Effector memory CD8-positive, alpha-beta T cell (primary cell): ENCODE results near the gene PALLD.

ENCODE experiments used
- ATAC-seq: fragments of 150-1000 bp; cut with Tn5 transposase; replicated peaks from 2 replicates; pipeline ENCODE4 v1.10.0; 2021; ENCODE audit warnings: mild to moderate bottlenecking, moderate library complexity
- DNase-seq, 3 experiments: peaks; one replicate each; pipeline ENCODE4 v3.0.0; 2021
- H3K27ac Mint-ChIP-seq, 2 donors: one replicate each; pipeline ENCODE4 v1.8.0; 2022; ENCODE audit warnings: mild to moderate bottlenecking in 2 of 2, mixed read lengths in 2 of 2, moderate library complexity in 2 of 2
- H3K27me3 Mint-ChIP-seq, 2 donors: one replicate each; pipeline ENCODE4 v1.8.0; 2022; ENCODE audit warnings: mixed read lengths in 2 of 2
- H3K36me3 Mint-ChIP-seq: one replicate; pipeline ENCODE4 v1.8.0; 2022; ENCODE audit warnings: mild to moderate bottlenecking, moderate library complexity, mixed read lengths; ENCODE audit not compliant: insufficient read depth
- H3K4me1 Mint-ChIP-seq, 2 donors: one replicate each; pipeline ENCODE4 v1.8.0; 2022; ENCODE audit warnings: low read depth in 2 of 2, mixed read lengths in 2 of 2
- H3K4me3 Mint-ChIP-seq, 2 donors: one replicate each; pipeline ENCODE4 v1.8.0; 2022; ENCODE audit warnings: mild to moderate bottlenecking in 2 of 2, mixed read lengths in 2 of 2, moderate library complexity in 2 of 2
- H3K9me3 Mint-ChIP-seq, 2 donors: one replicate each; pipeline ENCODE4 v1.8.0; 2022; ENCODE audit warnings: mixed read lengths in 2 of 2

Gene PALLD

GRCh38 chr4:168623011-168623410, 126.2 kb downstream of the PALLD start:
- DNase-seq = no peak
- Mint-ChIP-seq H3K4me1 (no peaks in the 10 kb centered on the region), H3K4me3 (no peak overlapping the region), H3K9me3 (no peaks in the 10 kb centered on the region), H3K27me3 (peaks cover 45% of the 10 kb centered on the region in 2 donors), H3K27ac (no peak overlapping the region), H3K36me3 (no peaks in the 10 kb centered on the region)
- no peak for ATAC-seq

DNA sequence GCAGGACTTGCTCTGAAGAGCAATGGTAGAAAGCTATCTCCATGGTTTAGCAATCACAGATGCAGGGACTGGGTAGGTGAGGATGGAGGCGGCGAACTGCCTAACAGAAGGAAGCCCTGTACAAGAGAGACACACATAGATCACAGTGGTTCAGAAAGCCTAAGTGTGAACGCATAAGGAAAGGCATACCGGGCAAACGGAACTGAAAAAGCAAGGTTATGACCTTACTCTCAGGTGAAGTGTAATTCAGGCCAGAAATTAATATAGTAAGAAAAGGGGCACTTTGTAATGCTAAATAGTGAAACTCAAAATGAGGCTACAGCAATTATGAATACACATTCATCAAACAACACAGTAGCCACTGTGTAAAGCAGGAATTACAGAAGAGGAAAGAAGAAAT, 126.6 kb downstream of the PALLD start:
- H3K9me3 Mint-ChIP-seq = no peaks in the 10 kb centered on the region
- no peak for ATAC-seq
- no peak for DNase-seq
- no peak overlapping the region for H3K27ac Mint-ChIP-seq
- no peak overlapping the region for H3K4me3 Mint-ChIP-seq
- H3K36me3 Mint-ChIP-seq = no peaks in the 10 kb centered on the region
- no peaks in the 10 kb centered on the region for H3K4me1 Mint-ChIP-seq
- peaks cover 48 to 49% of the 10 kb centered on the region in 2 donors for H3K27me3 Mint-ChIP-seq

DNA sequence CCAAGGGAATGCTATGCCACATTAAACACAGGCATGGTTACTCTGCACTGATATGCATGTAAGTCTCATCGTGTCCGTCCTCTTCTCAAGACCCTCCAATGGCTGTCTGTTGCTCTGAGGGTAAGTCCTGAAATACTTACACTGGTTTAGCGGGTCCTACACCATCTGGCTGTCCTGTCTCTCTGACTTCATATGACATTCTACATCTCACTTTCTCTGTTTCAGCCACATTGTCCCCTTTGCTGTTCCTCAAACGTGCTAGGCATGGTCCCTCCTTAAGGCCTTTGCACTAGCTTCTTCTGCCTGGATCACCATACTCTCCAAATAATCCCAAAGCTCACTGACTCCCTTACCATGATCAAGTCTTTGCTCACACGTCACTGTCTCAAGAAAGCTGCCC, 131.4 kb downstream of the PALLD start:
- DNase-seq (no peak), ATAC-seq (no peak)
- no peak overlapping the region for H3K27ac Mint-ChIP-seq
- H3K36me3 Mint-ChIP-seq = no peaks in the 10 kb centered on the region
- peaks cover 59 to 61% of the 10 kb centered on the region in 2 donors for H3K27me3 Mint-ChIP-seq
- no peak overlapping the region for H3K4me3 Mint-ChIP-seq
- peaks cover 0 to 5% of the 10 kb centered on the region in 2 donors for H3K4me1 Mint-ChIP-seq
- no peaks in the 10 kb centered on the region for H3K9me3 Mint-ChIP-seq

DNA sequence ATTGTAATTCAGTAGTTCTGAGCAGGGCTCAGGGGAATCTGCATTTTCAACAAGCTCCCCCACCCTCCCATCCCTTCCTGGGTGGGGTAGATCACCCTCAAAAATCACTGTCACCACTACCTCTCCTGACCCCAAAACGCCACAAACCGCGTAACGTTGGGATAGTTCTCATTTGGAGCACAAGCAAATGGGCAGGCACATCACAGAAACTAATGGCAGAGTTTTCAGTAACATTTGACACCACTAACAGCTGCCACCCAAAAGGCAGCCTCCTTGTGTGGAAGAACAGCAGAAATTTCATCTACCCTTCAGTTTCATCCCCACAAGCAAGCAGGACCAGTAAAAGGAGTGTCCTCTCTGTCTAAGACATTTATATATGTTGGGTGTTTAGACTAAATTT, 132.7 kb downstream of the PALLD start:
- Mint-ChIP-seq H3K36me3 (no peaks in the 10 kb centered on the region), H3K4me3 (no peak overlapping the region), H3K27ac (no peak overlapping the region), H3K4me1 (peaks cover 0 to 5% of the 10 kb centered on the region in 2 donors), H3K27me3 (peaks cover 53 to 64% of the 10 kb centered on the region in 2 donors), H3K9me3 (no peaks in the 10 kb centered on the region)
- ATAC-seq (no peak), DNase-seq (no peak)

DNA sequence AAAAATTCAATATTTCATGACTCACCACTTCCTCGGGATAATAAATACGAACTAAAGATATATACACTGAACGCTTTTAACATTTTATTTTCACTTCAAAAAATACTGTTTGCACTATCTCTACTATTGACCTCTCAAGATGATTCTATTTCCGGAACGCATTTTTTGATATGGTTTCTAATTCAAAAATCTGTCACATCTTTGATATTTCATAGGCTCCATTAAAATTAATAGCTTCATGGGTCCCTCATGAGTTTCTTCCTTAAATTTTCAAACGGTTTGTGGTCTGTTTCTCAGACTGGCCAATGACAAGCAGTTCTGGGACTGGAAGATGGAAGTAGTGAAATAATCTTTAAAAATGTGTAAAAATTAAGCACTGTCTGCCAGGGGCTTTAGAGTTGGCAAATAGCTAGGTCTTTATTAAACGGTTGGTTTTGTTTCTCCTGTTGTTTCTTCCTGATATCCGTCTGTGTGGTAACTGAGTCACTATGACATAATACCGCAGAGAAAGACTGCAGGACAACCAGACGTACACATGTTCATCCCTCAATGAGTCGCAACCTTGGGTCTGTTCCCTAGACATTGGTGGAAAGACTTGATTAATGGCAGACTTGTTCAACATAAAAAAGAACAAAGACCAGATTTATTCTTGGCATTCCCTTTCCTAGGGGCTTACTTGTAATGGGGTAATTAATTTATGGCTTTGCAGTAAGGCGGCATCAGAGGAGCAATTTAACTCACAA, 133.8 kb downstream of the PALLD start:
- Mint-ChIP-seq H3K4me1 (peaks cover 0 to 5% of the 10 kb centered on the region in 2 donors), H3K27me3 (peaks cover 63 to 74% of the 10 kb centered on the region in 2 donors), H3K9me3 (no peaks in the 10 kb centered on the region), H3K36me3 (no peaks in the 10 kb centered on the region), H3K4me3 (no peak overlapping the region), H3K27ac (no peak overlapping the region)
- ATAC-seq = no peak
- DNase-seq = no peak

GRCh38 chr4:168631241-168632162, 134.7 kb downstream of the PALLD start:
- H3K27ac Mint-ChIP-seq = no peak overlapping the region
- ATAC-seq = no peak
- no peak for DNase-seq

DNA sequence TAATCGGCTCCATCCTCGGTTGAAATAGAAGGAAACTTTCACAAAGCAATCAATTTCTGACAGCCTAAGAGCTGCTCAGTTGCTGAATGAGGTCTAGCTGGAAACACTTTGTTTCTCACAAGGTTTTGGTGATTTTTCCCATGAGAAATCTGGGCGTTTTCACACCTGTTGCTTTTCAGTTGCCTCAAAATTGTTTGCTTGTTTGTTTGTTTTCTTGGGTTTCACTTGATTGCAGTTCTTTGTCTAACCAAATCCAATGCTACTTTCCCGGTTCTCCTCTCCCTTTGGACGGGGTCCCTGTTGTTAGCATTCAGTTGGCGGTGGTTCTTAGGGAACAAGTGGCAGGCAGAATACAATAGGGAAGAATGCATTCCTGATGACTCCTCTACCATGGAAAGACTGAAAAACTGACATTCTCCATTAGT, 135.5 kb downstream of the PALLD start:
- peak overlapping the region; percentile 12 to 19 for H3K4me3 Mint-ChIP-seq
- no peaks in the 10 kb centered on the region for H3K36me3 Mint-ChIP-seq
- no peak overlapping the region for H3K27ac Mint-ChIP-seq
- DNase-seq = no peak
- H3K4me1 Mint-ChIP-seq = peaks cover 0 to 5% of the 10 kb centered on the region in 2 donors
- H3K9me3 Mint-ChIP-seq = no peaks in the 10 kb centered on the region
- H3K27me3 Mint-ChIP-seq = peaks cover 66 to 90% of the 10 kb centered on the region in 2 donors
- no peak for ATAC-seq

More at GRCh38 chr4:168631241-168632162, 134.7 kb downstream of the PALLD start:
- peak overlapping the region; percentile 12 to 19 for H3K4me3 Mint-ChIP-seq
- no peaks in the 10 kb centered on the region for H3K9me3 Mint-ChIP-seq
- H3K27me3 Mint-ChIP-seq = peaks cover 66 to 83% of the 10 kb centered on the region in 2 donors
- H3K36me3 Mint-ChIP-seq = no peaks in the 10 kb centered on the region
- H3K4me1 Mint-ChIP-seq = peaks cover 0 to 5% of the 10 kb centered on the region in 2 donors

- H3K27ac Mint-ChIP-seq = no peak overlapping the region
- H3K27me3 Mint-ChIP-seq = peaks cover 66 to 88% of the 10 kb centered on the region in 2 donors
- peaks cover 0 to 5% of the 10 kb centered on the region in 2 donors for H3K4me1 Mint-ChIP-seq
- ATAC-seq = no peak
- H3K9me3 Mint-ChIP-seq = no peaks in the 10 kb centered on the region
- DNase-seq = no peak
- H3K36me3 Mint-ChIP-seq = no peaks in the 10 kb centered on the region
- no peak overlapping the region for H3K4me3 Mint-ChIP-seq
Observed at GRCh38 chr4:168633064-168633463, 136.2 kb downstream of the PALLD start.

DNA sequence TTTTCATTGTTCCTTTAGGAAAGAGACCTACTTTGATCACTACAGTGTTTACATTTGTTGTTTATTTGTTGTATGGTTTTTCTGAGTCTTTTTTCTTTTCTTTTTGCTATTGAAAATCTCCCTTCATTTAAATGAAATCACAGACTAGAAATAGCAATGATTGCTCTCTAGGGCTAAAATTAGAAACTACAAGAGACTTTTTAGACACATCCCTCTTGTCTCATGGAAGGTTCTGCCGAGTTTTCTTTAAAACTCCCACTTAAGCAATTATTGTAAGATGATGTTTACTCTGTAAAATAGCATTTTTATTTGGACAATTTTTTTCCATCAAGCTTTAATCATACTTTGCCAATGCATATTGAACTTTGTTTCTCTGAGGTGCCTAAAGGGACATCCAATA, 136.6 kb downstream of the PALLD start:
- H3K9me3 Mint-ChIP-seq = no peaks in the 10 kb centered on the region
- no peak overlapping the region for H3K4me3 Mint-ChIP-seq

DNA sequence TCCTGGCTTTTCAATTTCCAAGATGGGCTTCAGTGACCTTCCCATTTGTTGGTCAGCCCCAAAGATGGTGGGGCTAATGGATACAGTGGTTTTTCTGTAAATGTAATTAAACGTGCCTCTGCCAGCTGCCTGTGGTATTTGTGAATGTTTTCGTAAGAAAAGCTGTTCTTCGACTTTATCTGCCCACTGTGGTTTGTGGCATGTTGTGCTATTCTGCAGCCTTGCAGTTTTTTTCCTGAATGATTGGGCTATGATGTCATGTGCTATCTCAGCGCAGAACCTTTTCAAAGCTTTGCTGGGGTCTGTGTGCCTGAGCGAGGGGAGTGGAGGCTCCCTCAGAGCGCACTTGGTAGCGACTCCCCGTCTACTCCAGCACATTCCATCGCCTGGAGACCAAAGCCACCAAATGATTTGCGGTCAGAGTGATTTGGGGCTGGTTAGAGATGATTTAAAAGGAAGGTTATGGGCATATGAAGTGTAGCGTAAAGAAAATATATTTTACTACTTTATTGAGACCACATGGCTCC, 137.5 kb downstream of the PALLD start:
- peaks cover 0 to 5% of the 10 kb centered on the region in 2 donors for H3K4me1 Mint-ChIP-seq
- H3K27ac Mint-ChIP-seq = no peak overlapping the region
- H3K27me3 Mint-ChIP-seq = peaks cover 55 to 76% of the 10 kb centered on the region in 2 donors
- ATAC-seq (peak; percentile 24), DNase-seq (no peak)
- H3K9me3 Mint-ChIP-seq = no peaks in the 10 kb centered on the region
- H3K36me3 Mint-ChIP-seq = no peaks in the 10 kb centered on the region
- H3K4me3 Mint-ChIP-seq = no peak overlapping the region

More for the DNA sequence above, 136.6 kb downstream of the PALLD start:
- DNase-seq (no peak), ATAC-seq (no peak)
- H3K27me3 Mint-ChIP-seq = peaks cover 62 to 84% of the 10 kb centered on the region in 2 donors
- H3K27ac Mint-ChIP-seq = no peak overlapping the region
- peaks cover 0 to 5% of the 10 kb centered on the region in 2 donors for H3K4me1 Mint-ChIP-seq
- H3K36me3 Mint-ChIP-seq = no peaks in the 10 kb centered on the region

GRCh38 chr4:168636040-168636439, 139.2 kb downstream of the PALLD start:
- H3K4me3 Mint-ChIP-seq = no peak overlapping the region
- ATAC-seq = no peak
- peaks cover 0 to 5% of the 10 kb centered on the region in 2 donors for H3K4me1 Mint-ChIP-seq
- H3K36me3 Mint-ChIP-seq = no peaks in the 10 kb centered on the region
- no peak for DNase-seq
- H3K27ac Mint-ChIP-seq = no peak overlapping the region
- no peaks in the 10 kb centered on the region for H3K9me3 Mint-ChIP-seq
- peaks cover 40 to 68% of the 10 kb centered on the region in 2 donors for H3K27me3 Mint-ChIP-seq

GRCh38 chr4:168636506-168637196, 139.8 kb downstream of the PALLD start:
- no peaks in the 10 kb centered on the region for H3K9me3 Mint-ChIP-seq
- H3K36me3 Mint-ChIP-seq = peaks cover 2% of the 10 kb centered on the region
- no peak overlapping the region for H3K27ac Mint-ChIP-seq
- peaks cover 0 to 5% of the 10 kb centered on the region in 2 donors for H3K4me1 Mint-ChIP-seq
- ATAC-seq (no peak), DNase-seq (no peak)
- H3K27me3 Mint-ChIP-seq = peaks cover 41 to 68% of the 10 kb centered on the region in 2 donors
- no peak overlapping the region for H3K4me3 Mint-ChIP-seq
